DMS 273 (cell line): Measurements from ENCODE around the gene NF2.
A peak's percentile ranks its signal among the peaks of the same experiment; 100 is the strongest.
"Not testable (repeated sequence)": the region's sequence is repeated elsewhere in the genome, so short reads cannot be mapped to it uniquely, and the experiment has no call there.

ENCODE experiments used
- DNase-seq: peaks from one replicate; lab custom pipeline; 2025; ENCODE audit not compliant: unreplicated experiment; lab: John Stamatoyannopoulos, UW

NF2 gene

GRCh38 chr22:29594447-29594846, 9.0 kb upstream of the NF2 start:
- DNase-seq = not testable (repeated sequence)

- DNase-seq = no peak
Observed at GRCh38 chr22:29596408-29596807, 7.0 kb upstream of the NF2 start.

GRCh38 chr22:29597871-29598683, 5.4 kb upstream of the NF2 start:
- not testable (repeated sequence) for DNase-seq

GRCh38 chr22:29598684-29599020, 4.8 kb upstream of the NF2 start:
- DNase-seq = no peak

GRCh38 chr22:29604076-29604360, 585 bp downstream of the NF2 start:
- DNase-seq = peak; percentile 50

- DNase-seq = no peak
Observed at GRCh38 chr22:29605527-29605850, 2.1 kb downstream of the NF2 start.

- no peak for DNase-seq
Observed at GRCh38 chr22:29606320-29606719, 2.9 kb downstream of the NF2 start.

GRCh38 chr22:29607426-29607825, 4.0 kb downstream of the NF2 start:
- DNase-seq = no peak

GRCh38 chr22:29609139-29609538, 5.7 kb downstream of the NF2 start:
- no peak for DNase-seq

- DNase-seq = no peak
Observed at GRCh38 chr22:29610780-29611179, 7.3 kb downstream of the NF2 start.

GRCh38 chr22:29615705-29616327, 12.4 kb downstream of the NF2 start:
- no peak for DNase-seq

GRCh38 chr22:29617922-29618629, 14.6 kb downstream of the NF2 start:
- no peak for DNase-seq

GRCh38 chr22:29621761-29622526, 18.5 kb downstream of the NF2 start:
- DNase-seq = peak; percentile 11

GRCh38 chr22:29623059-29623458, 19.6 kb downstream of the NF2 start:
- no peak for DNase-seq

GRCh38 chr22:29623553-29624169, 20.2 kb downstream of the NF2 start:
- DNase-seq = no peak

- peak; percentile 64 for DNase-seq
Observed at GRCh38 chr22:29625090-29625825, 21.8 kb downstream of the NF2 start.

GRCh38 chr22:29626497-29627195, 23.2 kb downstream of the NF2 start:
- no peak for DNase-seq

- no peak for DNase-seq
Observed at GRCh38 chr22:29627196-29627535, 23.7 kb downstream of the NF2 start.

- DNase-seq = no peak
Observed at GRCh38 chr22:29628996-29629902, 25.8 kb downstream of the NF2 start.
